ENCODE results near the gene FGD3. TPM values are rescaled to one million over a fixed set of nuclear protein-coding genes. Genes with fewer than 3 reads are reported as not detected.

Gene FGD3
- total RNA-seq, 1 donor from 2014 or later: not detected

DNA sequence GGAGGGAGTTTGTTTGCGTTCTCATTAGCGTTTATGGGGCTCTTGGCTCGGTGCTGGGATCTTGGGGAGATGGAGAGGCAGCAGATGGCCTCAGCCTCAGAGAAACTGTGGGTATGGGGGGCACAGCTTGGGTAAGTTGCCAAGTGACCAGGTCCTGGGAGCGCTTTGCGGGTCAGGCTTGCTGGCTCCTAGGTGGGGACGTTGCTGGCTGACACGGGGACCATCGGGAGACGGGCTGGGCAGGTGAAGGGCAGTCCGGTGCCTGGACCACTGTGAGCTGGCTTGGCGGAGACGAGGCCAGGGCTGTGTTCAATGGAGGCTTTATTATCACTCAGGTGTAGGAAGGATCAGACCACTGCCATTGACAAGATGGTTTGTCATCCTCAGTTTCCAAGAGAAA is 30.0 kb downstream of the FGD3 start:
- Mint-ChIP-seq H3K9me3 (ENCODE audit: unreplicated experiment) (peaks cover 14% of the 10 kb centered on the region), H3K4me3 (ENCODE audit: unreplicated experiment) (no peak overlapping the region), H3K27me3 (ENCODE audit: unreplicated experiment) (peaks cover 3% of the 10 kb centered on the region), H3K4me1 (ENCODE audit: unreplicated experiment) (no peaks in the 10 kb centered on the region), H3K27ac (ENCODE audit: unreplicated experiment) (no peak overlapping the region), H3K36me3 (ENCODE audit: unreplicated experiment) (no peaks in the 10 kb centered on the region)
- TF ChIP-seq, protein P1, sequence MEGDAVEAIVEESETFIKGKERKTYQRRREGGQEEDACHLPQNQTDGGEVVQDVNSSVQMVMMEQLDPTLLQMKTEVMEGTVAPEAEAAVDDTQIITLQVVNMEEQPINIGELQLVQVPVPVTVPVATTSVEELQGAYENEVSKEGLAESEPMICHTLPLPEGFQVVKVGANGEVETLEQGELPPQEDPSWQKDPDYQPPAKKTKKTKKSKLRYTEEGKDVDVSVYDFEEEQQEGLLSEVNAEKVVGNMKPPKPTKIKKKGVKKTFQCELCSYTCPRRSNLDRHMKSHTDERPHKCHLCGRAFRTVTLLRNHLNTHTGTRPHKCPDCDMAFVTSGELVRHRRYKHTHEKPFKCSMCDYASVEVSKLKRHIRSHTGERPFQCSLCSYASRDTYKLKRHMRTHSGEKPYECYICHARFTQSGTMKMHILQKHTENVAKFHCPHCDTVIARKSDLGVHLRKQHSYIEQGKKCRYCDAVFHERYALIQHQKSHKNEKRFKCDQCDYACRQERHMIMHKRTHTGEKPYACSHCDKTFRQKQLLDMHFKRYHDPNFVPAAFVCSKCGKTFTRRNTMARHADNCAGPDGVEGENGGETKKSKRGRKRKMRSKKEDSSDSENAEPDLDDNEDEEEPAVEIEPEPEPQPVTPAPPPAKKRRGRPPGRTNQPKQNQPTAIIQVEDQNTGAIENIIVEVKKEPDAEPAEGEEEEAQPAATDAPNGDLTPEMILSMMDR (IDR thresholded peaks at IDR 0.05): no peak
- DNase-seq (ENCODE audit: extremely low spot score, unreplicated experiment): peak; percentile 67

GRCh38 chr9:92978345-92978875 is 31.1 kb downstream of the FGD3 start:
- Mint-ChIP-seq H3K4me1 (ENCODE audit: unreplicated experiment) (no peaks in the 10 kb centered on the region), H3K4me3 (ENCODE audit: unreplicated experiment) (no peak overlapping the region), H3K27ac (ENCODE audit: unreplicated experiment) (no peak overlapping the region), H3K27me3 (ENCODE audit: unreplicated experiment) (peaks cover 3% of the 10 kb centered on the region), H3K36me3 (ENCODE audit: unreplicated experiment) (no peaks in the 10 kb centered on the region), H3K9me3 (ENCODE audit: unreplicated experiment) (peaks cover 16% of the 10 kb centered on the region)
- TF ChIP-seq, protein P1 (IDR thresholded peaks at IDR 0.05): no peak
- DNase-seq (ENCODE audit: extremely low spot score, unreplicated experiment): no peak

DNA sequence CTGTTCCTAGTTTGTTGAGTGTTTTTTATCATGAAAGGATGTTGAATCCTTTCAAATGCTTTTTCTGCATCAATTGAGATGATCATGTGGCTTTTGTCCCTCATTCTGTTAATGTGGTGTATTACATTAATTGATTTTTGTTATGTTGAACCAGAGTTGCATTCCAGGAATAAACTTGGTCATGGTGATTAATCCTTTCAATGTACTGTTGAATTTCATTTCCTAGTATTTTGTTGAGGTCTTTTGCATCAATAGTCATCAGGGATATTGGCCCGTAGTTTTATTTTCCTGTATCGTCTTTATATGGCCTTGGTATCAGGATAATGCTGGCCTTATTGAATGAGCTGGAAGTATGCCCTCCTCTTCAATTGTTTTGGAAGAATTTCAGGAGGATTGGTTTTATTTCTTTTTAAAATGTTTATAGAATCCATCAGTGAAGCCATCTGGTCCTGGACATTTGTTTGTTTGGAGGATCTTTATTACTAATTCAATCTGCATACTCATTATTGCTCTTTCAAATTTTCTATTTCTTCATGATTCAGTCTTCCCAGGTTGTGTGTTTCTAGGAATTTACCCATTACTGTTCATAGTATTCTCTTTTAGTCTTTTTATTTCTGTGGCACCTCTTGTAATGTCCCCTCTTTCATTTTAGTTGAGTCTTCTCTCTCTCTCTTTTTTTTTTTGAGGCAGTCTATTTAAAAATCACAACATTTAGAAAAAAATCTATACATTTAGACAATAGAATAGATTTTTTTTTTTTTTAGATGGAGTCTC is 32.1 kb downstream of the FGD3 start:
- H3K9me3 Mint-ChIP-seq (ENCODE audit: unreplicated experiment): peaks cover 24% of the 10 kb centered on the region
- no peak for DNase-seq (ENCODE audit: extremely low spot score, unreplicated experiment)
- H3K4me3 Mint-ChIP-seq (ENCODE audit: unreplicated experiment): no peak overlapping the region
- no peaks in the 10 kb centered on the region for H3K36me3 Mint-ChIP-seq (ENCODE audit: unreplicated experiment)
- no peak overlapping the region for H3K27ac Mint-ChIP-seq (ENCODE audit: unreplicated experiment)
- no peaks in the 10 kb centered on the region for H3K4me1 Mint-ChIP-seq (ENCODE audit: unreplicated experiment)
- peaks cover 3% of the 10 kb centered on the region for H3K27me3 Mint-ChIP-seq (ENCODE audit: unreplicated experiment)
- TF ChIP-seq, protein P1 (IDR thresholded peaks at IDR 0.05): no peak

GRCh38 chr9:92980085-92980745 is 32.9 kb downstream of the FGD3 start:
- no peaks in the 10 kb centered on the region for H3K36me3 Mint-ChIP-seq (ENCODE audit: unreplicated experiment)

More at GRCh38 chr9:92980085-92980745, 32.9 kb downstream of the FGD3 start:
- Mint-ChIP-seq H3K4me3 (ENCODE audit: unreplicated experiment) (no peak overlapping the region), H3K27ac (ENCODE audit: unreplicated experiment) (no peak overlapping the region), H3K9me3 (ENCODE audit: unreplicated experiment) (peaks cover 27% of the 10 kb centered on the region), H3K27me3 (ENCODE audit: unreplicated experiment) (peaks cover 3% of the 10 kb centered on the region), H3K4me1 (ENCODE audit: unreplicated experiment) (no peaks in the 10 kb centered on the region)
- DNase-seq (ENCODE audit: extremely low spot score, unreplicated experiment): no peak
- TF ChIP-seq, protein P1 (IDR thresholded peaks at IDR 0.05): no peak
